ENCODE results near the gene MTHFD1L. TPM values are rescaled to one million over a fixed set of nuclear protein-coding genes. Genes with fewer than 3 reads are reported as not detected.
A peak's percentile ranks its signal among the peaks of the same experiment; 100 is the strongest.
"Not testable (repeated sequence)": the region's sequence is repeated elsewhere in the genome, so short reads cannot be mapped to it uniquely, and the experiment has no call there.

MTHFD1L gene
- total RNA-seq: 10 to 100 TPM in 2 of 3 donors, 1 to 10 TPM in 1; 3.5 to 15.1 (median 11.0) TPM

- Histone ChIP-seq H3K4me1 (no peaks in the 10 kb centered on the region), H3K9me3 (no peaks in the 10 kb centered on the region), H3K36me3 (no peaks in the 10 kb centered on the region), H3K4me3 (peak within 1 kb of the TSS; percentile 68 to 93 (median 72)), H3K27ac (peak within 1 kb of the TSS; percentile 79 to 94), H3K27me3 (no peaks in the 10 kb centered on the region)
- TF ChIP-seq POLR2AphosphoS5 (IDR thresholded peaks at IDR 0.05) (peak in 1 of 3 donors; percentile 33), CTCF (IDR thresholded peaks at IDR 0.05) (peak in 1 of 3 donors; percentile 45), POLR2A (IDR thresholded peaks at IDR 0.05) (no peak)
- DNase-seq (ENCODE audit: low spot score in 2 of 2): peak; percentile 49 to 64
- intact Hi-C loops (cut with DNase I; ENCODE audit: low total_unique reads): no loop called here
Measured at GRCh38 chr6:150865406-150866146, at the start of gene MTHFD1L. Gene MTHFD1L, plus strand, starts transcription at chr6:150865702. Its CDS starts 121 bp downstream, at chr6:150865823.

- H3K9me3 ChIP-seq; intact Hi-C loops (cut with DNase I; ENCODE audit: low total_unique reads); H3K4me3 ChIP-seq; H3K27me3 ChIP-seq; H3K4me1 ChIP-seq; H3K36me3 ChIP-seq; DNase-seq (ENCODE audit: low spot score in 2 of 2): not testable (repeated sequence)
- H3K27ac ChIP-seq: peak overlapping the region in 1 of 2 donors; percentile 19
Measured at GRCh38 chr6:150816554-150816953, 48.9 kb upstream of the MTHFD1L start.

- no peaks in the 10 kb centered on the region for H3K9me3 ChIP-seq
- H3K36me3 ChIP-seq: no peaks in the 10 kb centered on the region
- no peak overlapping the region for H3K4me3 ChIP-seq
- intact Hi-C loops (cut with DNase I; ENCODE audit: low total_unique reads): loop anchor here (5.0 kb wide), 1 partner anchor 384 kb away; no protein-coding TSS in a partner anchor
- H3K27me3 ChIP-seq: no peaks in the 10 kb centered on the region
- DNase-seq (ENCODE audit: low spot score in 2 of 2): no peak
- no peak for TF ChIP-seq POLR2A (IDR thresholded peaks at IDR 0.05)
- TF ChIP-seq POLR2AphosphoS5 (IDR thresholded peaks at IDR 0.05): no peak
- no peak for TF ChIP-seq CTCF (IDR thresholded peaks at IDR 0.05)
- no peaks in the 10 kb centered on the region for H3K4me1 ChIP-seq
- H3K27ac ChIP-seq: no peak overlapping the region
Measured at GRCh38 chr6:150822932-150823331, 42.6 kb upstream of the MTHFD1L start.

GRCh38 chr6:150826788-150827187 lies 38.7 kb upstream of the MTHFD1L start:
- no peak for TF ChIP-seq POLR2A (IDR thresholded peaks at IDR 0.05)
- TF ChIP-seq CTCF (IDR thresholded peaks at IDR 0.05): no peak
- TF ChIP-seq POLR2AphosphoS5 (IDR thresholded peaks at IDR 0.05): no peak
- no peak overlapping the region for H3K4me3 ChIP-seq
- DNase-seq (ENCODE audit: low spot score in 2 of 2): no peak
- no peaks in the 10 kb centered on the region for H3K4me1 ChIP-seq
- intact Hi-C loops (cut with DNase I; ENCODE audit: low total_unique reads): no loop called here
- H3K27ac ChIP-seq: no peak overlapping the region
- no peaks in the 10 kb centered on the region for H3K27me3 ChIP-seq
- no peaks in the 10 kb centered on the region for H3K36me3 ChIP-seq
- H3K9me3 ChIP-seq: no peaks in the 10 kb centered on the region

- H3K36me3 ChIP-seq; intact Hi-C loops (cut with DNase I; ENCODE audit: low total_unique reads); DNase-seq (ENCODE audit: low spot score in 2 of 2); H3K9me3 ChIP-seq; H3K4me1 ChIP-seq; H3K4me3 ChIP-seq; H3K27ac ChIP-seq; H3K27me3 ChIP-seq: not testable (repeated sequence)
Measured at GRCh38 chr6:150828107-150828506, 37.4 kb upstream of the MTHFD1L start.

GRCh38 chr6:150830439-150831165 lies 34.9 kb upstream of the MTHFD1L start:
- Histone ChIP-seq H3K36me3 (no peaks in the 10 kb centered on the region), H3K27ac (no peak overlapping the region), H3K27me3 (no peaks in the 10 kb centered on the region), H3K9me3 (no peaks in the 10 kb centered on the region), H3K4me1 (no peaks in the 10 kb centered on the region), H3K4me3 (no peak overlapping the region)
- TF ChIP-seq CTCF (IDR thresholded peaks at IDR 0.05): no peak
- no peak for TF ChIP-seq POLR2AphosphoS5 (IDR thresholded peaks at IDR 0.05)
- no peak for TF ChIP-seq POLR2A (IDR thresholded peaks at IDR 0.05)
- no peak for DNase-seq (ENCODE audit: low spot score in 2 of 2)
- intact Hi-C loops (cut with DNase I; ENCODE audit: low total_unique reads): no loop called here
